ENCODE data around the gene CCDC171.

The CCDC171 gene

DNA sequence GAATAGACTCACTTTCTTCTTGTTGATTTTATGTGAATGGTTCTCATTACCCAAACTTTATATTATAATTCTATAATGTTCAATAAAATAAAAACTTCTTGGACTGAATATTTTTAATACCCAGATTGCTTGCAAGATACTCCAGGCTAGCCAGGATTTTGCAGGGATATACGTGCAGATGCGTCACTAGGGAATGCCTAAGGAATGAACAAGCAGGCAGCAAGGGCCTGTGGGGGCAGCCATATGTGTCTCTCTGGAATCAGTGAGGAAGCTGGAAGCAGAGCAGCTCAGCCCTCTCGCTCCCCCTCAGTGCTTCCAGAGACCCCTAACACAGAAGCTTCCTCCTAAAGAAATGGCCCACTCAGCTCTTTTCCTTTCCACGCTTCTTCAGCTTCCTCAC, 457.4 kb downstream of the CCDC171 start:
- no peak for DNase-seq

DNA sequence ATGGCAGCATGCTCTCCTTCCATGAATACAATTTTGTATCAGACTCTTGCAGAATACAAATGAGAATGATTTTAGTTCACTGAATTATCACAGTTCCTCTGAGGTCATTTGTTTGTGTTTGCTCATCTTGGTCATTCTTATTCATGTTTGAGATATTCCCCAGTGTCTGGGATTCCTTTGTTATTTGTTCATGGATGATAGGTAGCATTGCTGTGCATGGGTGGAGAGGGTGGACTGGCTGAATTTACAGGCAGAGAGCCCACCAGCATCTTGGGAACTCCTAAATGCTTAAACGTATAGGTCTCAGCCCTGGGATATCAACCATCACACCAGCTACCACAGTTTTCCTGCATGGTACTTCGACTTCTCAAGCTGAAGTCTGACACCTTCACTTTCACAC, 459.8 kb downstream of the CCDC171 start:
- DNase-seq = no peak

GRCh38 chr9:16013366-16013765, 460.5 kb downstream of the CCDC171 start:
- DNase-seq = no peak

DNA sequence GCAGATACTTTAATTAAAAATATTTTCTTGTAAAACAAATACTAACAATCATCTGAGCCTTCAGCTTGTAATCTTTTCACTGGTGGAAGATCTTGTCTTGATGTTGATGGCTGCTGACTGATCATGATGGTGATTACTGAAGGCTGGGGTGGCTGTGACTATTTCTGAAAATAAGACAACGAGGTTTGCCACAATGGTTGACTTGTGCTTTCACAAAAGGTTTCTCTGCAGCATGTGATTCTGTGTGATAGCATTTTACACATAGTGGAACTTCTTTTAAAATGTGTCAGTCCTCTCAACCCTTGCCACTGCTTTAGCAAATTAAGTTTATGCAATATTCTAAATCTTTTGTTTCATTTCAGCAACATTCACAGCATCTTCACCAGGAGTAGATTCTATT, 461.0 kb downstream of the CCDC171 start:
- DNase-seq = no peak

DNA sequence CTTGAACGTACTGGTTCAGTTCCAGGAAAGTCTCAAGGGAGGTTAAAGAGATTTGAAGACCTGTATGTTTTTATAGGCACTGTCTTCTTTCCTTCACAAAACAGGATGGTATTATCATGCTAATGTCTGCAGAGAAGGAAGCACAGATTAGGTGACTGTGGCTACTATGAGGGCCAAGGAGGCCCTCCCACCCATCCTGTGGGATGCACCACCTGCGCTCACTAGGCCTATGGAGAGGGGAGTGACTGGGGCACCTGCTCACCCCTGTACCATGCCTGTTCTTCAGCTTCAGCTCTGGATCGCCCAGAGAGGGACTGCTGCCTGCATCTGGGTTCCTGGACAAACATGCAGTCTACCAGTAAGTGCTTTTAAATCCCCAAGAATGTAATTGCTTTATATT, 469.4 kb downstream of the CCDC171 start:
- no peak for DNase-seq

GRCh38 chr9:16023446-16023845, 470.6 kb downstream of the CCDC171 start:
- no peak for DNase-seq

Data from GDM1 (cell line).